Cardiac muscle cell (in vitro differentiated cells and primary cell): ENCODE results near the gene LHCGR. TPM values are rescaled to one million over a fixed set of nuclear protein-coding genes. Genes with fewer than 3 reads are reported as not detected.

Experiments used
- DNase-seq, 2 donors: peaks; one replicate each; pipeline versions ENCODE4 v3.0.0 to v3.0.0-alpha.2; 2010 to 2017; ENCODE audit warnings: low read depth in 1 of 2, low spot score in 1 of 2
- H3K27ac ChIP-seq: fragments of 200-600 bp; sonication (generic); 2 replicates; pipeline ENCODE4 v1.5.1; 2016
- H3K27me3 ChIP-seq: fragments of 200-600 bp; sonication (generic); 2 replicates; pipeline ENCODE4 v1.6.0; 2016; ENCODE audit warnings: control low read depth
- H3K36me3 ChIP-seq: fragments of 200-600 bp; sonication (generic); 2 replicates; pipeline ENCODE4 v1.5.1; 2016; ENCODE audit warnings: control low read depth
- H3K4me1 ChIP-seq: fragments of 200-600 bp; sonication (generic); 2 replicates; pipeline ENCODE4 v1.8.1; 2017; ENCODE audit warnings: low read depth, mild to moderate bottlenecking, mixed run types
- H3K4me3 ChIP-seq: fragments of 200-600 bp; sonication (generic); 2 replicates; pipeline ENCODE4 v1.5.1; 2016; ENCODE audit warnings: mild to moderate bottlenecking
- H3K9me3 ChIP-seq: fragments of 200-600 bp; sonication (generic); 2 replicates; pipeline ENCODE4 v1.5.1; 2017; ENCODE audit warnings: low read depth, mild to moderate bottlenecking, control low read depth
- CTCF ChIP-seq: IDR thresholded peaks from 2 replicates; pipeline ENCODE4 v1.5.1; 2012; ENCODE audit warnings: low read depth, mild to moderate bottlenecking, low read length
- polyA plus RNA-seq: library from polyadenylated mRNA; unstranded; fragments of >200 nt; fragmentation: Nextera tagmentation; extraction: Ambion mirVana; gene quantifications from 2 replicates; pipeline ENCODE4 v1.2.1, GENCODE V29; 2016
- total RNA-seq: library from RNA; depleted of rRNA; stranded (reverse); fragments of >200 nt; gene quantifications from 2 replicates; pipeline ENCODE4 v1.2.3, GENCODE V29; 2016

LHCGR gene
- total and polyA plus RNA-seq, 2 experiments from 2014 or later: 0.57 TPM; not detected in 1

- Histone ChIP-seq H3K4me3 (no peak overlapping the region), H3K9me3 (no peaks in the 10 kb centered on the region), H3K27me3 (no peaks in the 10 kb centered on the region), H3K4me1 (no peaks in the 10 kb centered on the region), H3K27ac (no peak overlapping the region), H3K36me3 (no peaks in the 10 kb centered on the region)
- DNase-seq: no peak
- no peak for TF ChIP-seq CTCF
Measured at GRCh38 chr2:48696881-48697280, 58.6 kb downstream of the LHCGR start.

GRCh38 chr2:48695991-48696390 lies 59.5 kb downstream of the LHCGR start:
- Histone ChIP-seq H3K4me1 (no peaks in the 10 kb centered on the region), H3K27me3 (no peaks in the 10 kb centered on the region), H3K9me3 (no peaks in the 10 kb centered on the region), H3K4me3 (no peak overlapping the region), H3K36me3 (no peaks in the 10 kb centered on the region), H3K27ac (no peak overlapping the region)
- TF ChIP-seq CTCF: no peak
- no peak for DNase-seq

- no peak for TF ChIP-seq CTCF
- Histone ChIP-seq H3K36me3 (no peaks in the 10 kb centered on the region), H3K4me3 (no peak overlapping the region), H3K9me3 (no peaks in the 10 kb centered on the region), H3K27ac (no peak overlapping the region), H3K4me1 (no peaks in the 10 kb centered on the region), H3K27me3 (no peaks in the 10 kb centered on the region)
- DNase-seq: no peak
Measured at GRCh38 chr2:48694149-48694548, 61.4 kb downstream of the LHCGR start.

- no peak for TF ChIP-seq CTCF
- no peak overlapping the region for H3K4me3 ChIP-seq
- no peak for DNase-seq
Measured at GRCh38 chr2:48693645-48694044, 61.9 kb downstream of the LHCGR start.

GRCh38 chr2:48693066-48693465 lies 62.5 kb downstream of the LHCGR start:
- Histone ChIP-seq H3K4me3 (no peak overlapping the region), H3K27ac (no peak overlapping the region), H3K4me1 (no peaks in the 10 kb centered on the region), H3K27me3 (no peaks in the 10 kb centered on the region), H3K36me3 (no peaks in the 10 kb centered on the region), H3K9me3 (no peaks in the 10 kb centered on the region)
- no peak for DNase-seq
- TF ChIP-seq CTCF: no peak

More at GRCh38 chr2:48693645-48694044, 61.9 kb downstream of the LHCGR start:
- Histone ChIP-seq H3K27ac (no peak overlapping the region), H3K9me3 (no peaks in the 10 kb centered on the region), H3K27me3 (no peaks in the 10 kb centered on the region), H3K4me1 (no peaks in the 10 kb centered on the region), H3K36me3 (no peaks in the 10 kb centered on the region)
